SIG-M5 (cell line): ENCODE results near the gene PYURF.
"Not testable (repeated sequence)": the region's sequence is repeated elsewhere in the genome, so short reads cannot be mapped to it uniquely, and the experiment has no call there.

Experiments
- DNase-seq: peaks from one replicate; lab custom pipeline; 2025; lab: John Stamatoyannopoulos, UW

Gene PYURF

GRCh38 chr4:88523325-88524129 is at the start of gene PYURF:
Gene PYURF (minus strand): TSS chr4:88523776. CDS start chr4:88523700, 76 bp downstream.
- peak; percentile 14 for DNase-seq

GRCh38 chr4:88570001-88570400 is 46.4 kb upstream of the PYURF start:
- no peak for DNase-seq

GRCh38 chr4:88567591-88567990 is 44.0 kb upstream of the PYURF start:
- DNase-seq, result no peak

- no peak for DNase-seq
Observed at GRCh38 chr4:88549815-88550214, 26.2 kb upstream of the PYURF start.

- DNase-seq, result not testable (repeated sequence)
Observed at GRCh38 chr4:88539322-88540068, 15.9 kb upstream of the PYURF start.

- no peak for DNase-seq
Observed at GRCh38 chr4:88537709-88538108, 14.1 kb upstream of the PYURF start.

GRCh38 chr4:88535090-88535755 is 11.6 kb upstream of the PYURF start:
- DNase-seq, result no peak

- DNase-seq, result no peak
Observed at GRCh38 chr4:88533937-88534750, 10.6 kb upstream of the PYURF start.

- DNase-seq, result no peak
Observed at GRCh38 chr4:88533088-88533790, 9.7 kb upstream of the PYURF start.

- DNase-seq, result no peak
Observed at GRCh38 chr4:88531549-88531948, 8.0 kb upstream of the PYURF start.

GRCh38 chr4:88528861-88529260 is 5.3 kb upstream of the PYURF start:
- DNase-seq, result no peak

GRCh38 chr4:88527787-88528186 is 4.2 kb upstream of the PYURF start:
- DNase-seq, result no peak

GRCh38 chr4:88526221-88526815 is 2.7 kb upstream of the PYURF start:
- peak; percentile 2 for DNase-seq

GRCh38 chr4:88524171-88524570 is 595 bp upstream of the PYURF start:
- DNase-seq, result no peak

GRCh38 chr4:88522702-88523324 is 763 bp downstream of the PYURF start:
- DNase-seq, result no peak

- DNase-seq, result no peak
Observed at GRCh38 chr4:88518911-88519310, 4.7 kb downstream of the PYURF start.

GRCh38 chr4:88517825-88518224 is 5.8 kb downstream of the PYURF start:
- DNase-seq, result no peak

- DNase-seq, result no peak
Observed at GRCh38 chr4:88516746-88517145, 6.8 kb downstream of the PYURF start.

GRCh38 chr4:88514557-88515511 is 8.7 kb downstream of the PYURF start:
- no peak for DNase-seq
